AG09309 (cell line): ENCODE results near the gene NR0B2.

ENCODE experiments used
- DNase-seq: peaks from one replicate; pipeline ENCODE4 v3.0.0-alpha.2; 2010; ENCODE audit warnings: low read depth
- H3K4me3 ChIP-seq: 2 replicates; pipeline ENCODE4 v1.5.1; 2011; ENCODE audit warnings: mild to moderate bottlenecking, low read depth, low read length, moderate library complexity; ENCODE audit not compliant: control insufficient read depth
- TF ChIP-seq, protein P1 (sequence below): IDR thresholded peaks from 2 replicates; pipeline ENCODE4 v1.5.1; 2011; ENCODE audit warnings: mild to moderate bottlenecking, low read depth, low read length, inconsistent platforms; ENCODE audit not compliant: insufficient read depth, control insufficient read depth; ENCODE audit errors: missing control alignments

The NR0B2 gene

DNA sequence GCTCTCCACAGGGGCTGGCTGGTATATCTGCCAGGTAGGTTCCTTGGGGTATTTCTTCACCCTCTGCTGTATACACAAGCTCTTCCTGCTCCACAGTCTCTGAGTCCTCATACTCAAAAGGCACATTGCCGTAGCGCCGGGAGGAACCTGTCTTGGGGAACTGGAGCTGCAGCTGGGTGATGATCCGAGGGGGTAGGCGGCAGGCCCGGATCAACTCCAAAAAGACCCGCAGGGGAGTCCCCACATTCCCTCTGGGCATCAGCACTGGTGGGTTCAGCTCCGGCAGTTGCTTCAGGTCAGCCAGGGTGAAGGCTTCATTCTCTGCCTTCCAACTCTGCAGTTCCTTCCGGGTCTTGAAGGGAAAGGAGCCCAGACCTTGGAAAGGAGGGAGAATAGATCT is 16.4 kb downstream of the NR0B2 start:
- no peak overlapping the region for H3K4me3 ChIP-seq
- DNase-seq, result no peak
- TF ChIP-seq, protein P1, sequence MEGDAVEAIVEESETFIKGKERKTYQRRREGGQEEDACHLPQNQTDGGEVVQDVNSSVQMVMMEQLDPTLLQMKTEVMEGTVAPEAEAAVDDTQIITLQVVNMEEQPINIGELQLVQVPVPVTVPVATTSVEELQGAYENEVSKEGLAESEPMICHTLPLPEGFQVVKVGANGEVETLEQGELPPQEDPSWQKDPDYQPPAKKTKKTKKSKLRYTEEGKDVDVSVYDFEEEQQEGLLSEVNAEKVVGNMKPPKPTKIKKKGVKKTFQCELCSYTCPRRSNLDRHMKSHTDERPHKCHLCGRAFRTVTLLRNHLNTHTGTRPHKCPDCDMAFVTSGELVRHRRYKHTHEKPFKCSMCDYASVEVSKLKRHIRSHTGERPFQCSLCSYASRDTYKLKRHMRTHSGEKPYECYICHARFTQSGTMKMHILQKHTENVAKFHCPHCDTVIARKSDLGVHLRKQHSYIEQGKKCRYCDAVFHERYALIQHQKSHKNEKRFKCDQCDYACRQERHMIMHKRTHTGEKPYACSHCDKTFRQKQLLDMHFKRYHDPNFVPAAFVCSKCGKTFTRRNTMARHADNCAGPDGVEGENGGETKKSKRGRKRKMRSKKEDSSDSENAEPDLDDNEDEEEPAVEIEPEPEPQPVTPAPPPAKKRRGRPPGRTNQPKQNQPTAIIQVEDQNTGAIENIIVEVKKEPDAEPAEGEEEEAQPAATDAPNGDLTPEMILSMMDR, result no peak

DNA sequence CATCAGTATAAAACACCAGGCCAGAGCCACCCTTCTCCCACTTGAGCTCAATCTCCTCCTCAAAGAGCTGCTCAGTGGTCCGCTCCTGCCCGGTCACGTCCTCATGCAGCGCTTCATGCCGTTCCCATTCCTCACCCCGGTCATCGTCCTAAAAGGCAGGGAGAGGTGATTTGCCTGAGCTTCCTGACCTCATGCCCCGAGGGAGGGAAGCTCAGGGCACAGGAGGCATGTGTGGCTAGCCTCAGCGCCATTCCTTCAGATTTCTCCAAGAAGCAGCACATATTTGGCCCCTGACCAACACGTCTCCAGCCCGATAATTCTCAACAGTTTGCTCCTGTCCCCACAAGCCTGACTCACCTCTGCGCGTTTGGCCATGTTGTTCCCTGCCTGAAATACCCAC is 19.5 kb downstream of the NR0B2 start:
- TF ChIP-seq, protein P1, result no peak
- DNase-seq, result no peak
- no peak overlapping the region for H3K4me3 ChIP-seq

DNA sequence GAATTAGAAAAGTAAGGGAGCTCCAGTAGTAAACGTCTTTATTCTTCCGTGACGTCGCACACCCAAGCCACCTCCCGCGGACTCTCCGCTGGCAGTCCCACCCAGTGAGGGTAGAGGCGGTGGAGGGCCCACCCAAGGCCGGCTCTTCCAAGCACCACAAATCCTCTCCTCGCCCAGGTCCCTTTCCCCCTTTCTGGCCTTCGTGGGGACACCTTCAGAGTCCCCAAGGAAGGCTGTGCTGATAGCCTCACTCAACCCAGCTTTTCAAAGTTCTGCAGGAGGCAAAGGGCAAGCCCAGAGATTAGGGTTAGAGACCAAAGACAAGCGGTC is 23.3 kb downstream of the NR0B2 start:
- peak overlapping the region; percentile 96 for H3K4me3 ChIP-seq
- TF ChIP-seq, protein P1, result no peak
- DNase-seq, result no peak

DNA sequence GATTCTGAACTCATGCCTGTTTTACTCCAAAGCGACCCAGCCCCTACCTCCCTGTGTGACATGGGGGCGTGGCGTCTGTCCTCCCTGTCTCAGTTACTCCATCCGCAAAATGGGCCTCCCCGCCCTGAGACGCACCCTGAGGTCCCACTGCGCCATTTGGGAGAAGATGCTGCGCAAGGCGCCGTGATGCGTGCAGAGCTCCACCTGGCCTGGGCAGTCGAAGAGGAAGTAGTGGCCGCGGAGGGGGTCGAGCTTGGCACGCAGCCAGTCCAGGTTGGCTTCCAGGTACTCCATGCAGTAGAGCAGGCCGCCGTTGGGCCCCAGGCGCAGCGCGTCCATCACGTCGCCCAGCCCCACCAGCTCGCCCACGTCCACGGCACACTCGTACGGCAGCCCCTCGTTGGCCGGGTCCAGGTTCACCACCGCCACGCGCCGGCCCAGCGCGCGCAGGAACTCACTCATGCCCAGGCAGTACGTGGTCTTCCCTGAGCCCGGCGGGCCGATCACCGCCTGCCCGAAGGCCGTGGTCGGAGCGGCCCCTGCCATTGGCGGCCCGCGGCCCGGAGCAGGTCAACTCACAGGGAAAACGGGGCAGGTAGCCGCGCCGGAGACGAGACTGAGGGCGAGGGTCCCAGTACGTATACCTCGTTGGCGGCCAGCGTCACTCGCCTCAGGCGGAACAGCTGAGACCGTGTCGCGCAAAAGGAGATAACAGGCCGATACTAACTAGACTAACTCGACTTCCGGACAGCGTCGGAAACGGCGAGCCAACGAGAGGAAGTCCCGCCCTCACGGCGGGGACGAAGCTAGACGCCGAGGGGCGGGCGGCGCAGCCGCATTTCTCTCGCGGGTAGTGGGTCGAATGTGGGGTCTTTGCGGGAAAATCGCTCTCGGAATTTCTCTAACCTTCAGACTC is 24.0 kb downstream of the NR0B2 start, which contains the start of gene GPN2:
Gene GPN2, minus strand, starts transcription at position 733 of the 916 bp plus-strand sequence. Its CDS starts 187 bp downstream, at position 546.
- H3K4me3 ChIP-seq, result peak within 1 kb of the TSS; percentile 96
- peak; percentile 39 for DNase-seq
- TF ChIP-seq, protein P1, result no peak

DNA sequence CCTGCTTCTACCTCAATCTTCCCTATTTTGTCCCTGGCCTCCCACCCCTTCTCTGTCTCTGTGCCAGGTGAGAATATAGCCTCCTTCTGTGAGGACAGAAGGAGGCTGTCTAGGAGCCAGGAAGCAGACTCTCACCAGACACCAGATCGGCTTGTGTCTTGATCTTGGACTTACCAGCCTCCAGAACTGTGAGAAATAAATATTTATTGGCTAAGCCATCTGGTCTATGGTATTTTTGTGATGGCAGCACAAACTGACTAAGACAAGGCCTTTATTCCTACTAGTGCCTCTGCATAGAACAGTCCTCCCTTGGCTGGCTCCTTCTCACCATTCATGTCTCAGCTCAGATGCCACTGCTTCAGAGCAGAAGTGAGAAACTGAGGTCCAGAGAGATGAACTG is 25.5 kb downstream of the NR0B2 start:
- TF ChIP-seq, protein P1, result no peak
- no peak overlapping the region for H3K4me3 ChIP-seq
- DNase-seq, result no peak

DNA sequence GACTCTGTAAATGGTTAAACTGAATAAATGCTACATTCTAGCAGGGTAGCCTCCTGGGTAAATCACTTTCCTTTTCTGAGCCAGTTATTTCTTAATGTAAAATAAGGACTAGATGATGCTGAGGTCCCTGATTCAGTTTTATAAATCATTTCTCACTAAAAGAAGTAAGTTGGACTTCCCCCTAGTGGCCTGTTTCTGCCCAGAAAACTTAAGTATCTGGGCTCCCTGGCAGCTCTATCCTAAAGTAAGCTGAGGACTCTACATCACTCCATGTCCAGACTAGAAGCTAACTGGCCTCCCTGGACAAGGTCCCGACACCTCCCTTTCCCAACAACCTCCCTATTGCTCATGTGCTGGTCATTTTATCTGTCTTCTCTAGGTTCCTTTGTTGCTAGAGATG is 26.6 kb downstream of the NR0B2 start:
- no peak overlapping the region for H3K4me3 ChIP-seq
- no peak for DNase-seq
- TF ChIP-seq, protein P1, result peak; percentile 63
